ENCODE results near the gene LTN1.

DNA sequence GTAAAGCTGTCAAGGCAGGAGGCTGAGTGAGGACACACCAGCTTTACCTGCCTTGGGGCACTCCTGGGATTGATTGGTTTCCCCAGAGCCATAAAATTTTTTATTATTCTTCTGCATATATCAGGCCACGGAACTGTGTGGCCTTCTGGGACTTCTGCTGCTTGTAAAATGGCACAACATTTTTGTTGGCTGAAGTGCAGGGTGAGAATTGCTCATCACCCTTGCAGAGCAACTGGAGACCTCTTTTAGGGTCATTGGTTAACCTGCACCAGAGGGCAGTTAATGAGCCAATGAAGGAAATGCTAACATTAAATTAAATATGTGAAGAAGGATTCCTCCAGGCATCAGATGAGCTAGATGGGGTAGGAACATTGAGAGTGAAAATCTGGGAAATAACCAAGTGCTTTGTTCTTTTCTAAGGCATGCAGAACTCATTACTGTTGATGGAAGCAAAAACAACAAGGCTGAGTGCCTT lies 87.7 kb downstream of the LTN1 start:
- TF ChIP-seq, protein P1, sequence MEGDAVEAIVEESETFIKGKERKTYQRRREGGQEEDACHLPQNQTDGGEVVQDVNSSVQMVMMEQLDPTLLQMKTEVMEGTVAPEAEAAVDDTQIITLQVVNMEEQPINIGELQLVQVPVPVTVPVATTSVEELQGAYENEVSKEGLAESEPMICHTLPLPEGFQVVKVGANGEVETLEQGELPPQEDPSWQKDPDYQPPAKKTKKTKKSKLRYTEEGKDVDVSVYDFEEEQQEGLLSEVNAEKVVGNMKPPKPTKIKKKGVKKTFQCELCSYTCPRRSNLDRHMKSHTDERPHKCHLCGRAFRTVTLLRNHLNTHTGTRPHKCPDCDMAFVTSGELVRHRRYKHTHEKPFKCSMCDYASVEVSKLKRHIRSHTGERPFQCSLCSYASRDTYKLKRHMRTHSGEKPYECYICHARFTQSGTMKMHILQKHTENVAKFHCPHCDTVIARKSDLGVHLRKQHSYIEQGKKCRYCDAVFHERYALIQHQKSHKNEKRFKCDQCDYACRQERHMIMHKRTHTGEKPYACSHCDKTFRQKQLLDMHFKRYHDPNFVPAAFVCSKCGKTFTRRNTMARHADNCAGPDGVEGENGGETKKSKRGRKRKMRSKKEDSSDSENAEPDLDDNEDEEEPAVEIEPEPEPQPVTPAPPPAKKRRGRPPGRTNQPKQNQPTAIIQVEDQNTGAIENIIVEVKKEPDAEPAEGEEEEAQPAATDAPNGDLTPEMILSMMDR (IDR thresholded peaks at IDR 0.05) = no peak
- no peak for TF ChIP-seq POLR2A (IDR thresholded peaks at IDR 0.05)

Data from body of pancreas (tissue), 4 donors.